ENCODE measurements around the gene CD2. TPM values are rescaled to one million over a fixed set of nuclear protein-coding genes. Genes with fewer than 3 reads are reported as not detected.
A peak's percentile ranks its signal among the peaks of the same experiment; 100 is the strongest.

CD2 gene
- total and polyA plus RNA-seq, 8 donors, result 1.7 to 14.3 (median 3.9) TPM; not detected in 1

DNA sequence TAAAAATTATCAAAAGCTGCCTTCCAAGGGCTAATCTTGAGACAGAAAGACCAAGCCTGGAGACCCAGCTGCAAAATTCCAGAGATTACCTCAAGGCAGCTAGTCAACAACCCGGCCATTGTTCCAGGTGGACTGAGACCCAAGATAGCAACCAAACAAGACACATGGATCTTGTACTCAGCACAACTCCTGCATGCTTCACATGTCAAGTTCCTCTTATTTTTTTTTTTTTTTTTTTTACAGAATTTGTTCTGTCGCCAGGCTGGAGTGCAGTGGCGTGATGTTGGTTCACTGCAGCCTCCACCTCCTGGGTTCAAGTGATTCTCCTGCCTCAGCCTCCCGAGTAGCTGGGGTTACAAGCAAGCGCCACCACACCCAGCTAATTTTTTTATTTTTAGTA lies 40.1 kb downstream of the CD2 start:
- no peaks in the 10 kb centered on the region for H3K4me1 ChIP-seq
- intact Hi-C loops (cut with DNase I; ENCODE audit: low total_unique reads), result no loop called here
- DNase-seq, result no peak
- H3K27ac ChIP-seq, result no peak overlapping the region
- no peaks in the 10 kb centered on the region for H3K9me3 ChIP-seq
- H3K4me3 ChIP-seq, result no peak overlapping the region
- TF ChIP-seq POLR2AphosphoS5 (IDR thresholded peaks at IDR 0.05), result no peak
- TF ChIP-seq POLR2A (IDR thresholded peaks at IDR 0.05), result no peak
- TF ChIP-seq, protein P1, sequence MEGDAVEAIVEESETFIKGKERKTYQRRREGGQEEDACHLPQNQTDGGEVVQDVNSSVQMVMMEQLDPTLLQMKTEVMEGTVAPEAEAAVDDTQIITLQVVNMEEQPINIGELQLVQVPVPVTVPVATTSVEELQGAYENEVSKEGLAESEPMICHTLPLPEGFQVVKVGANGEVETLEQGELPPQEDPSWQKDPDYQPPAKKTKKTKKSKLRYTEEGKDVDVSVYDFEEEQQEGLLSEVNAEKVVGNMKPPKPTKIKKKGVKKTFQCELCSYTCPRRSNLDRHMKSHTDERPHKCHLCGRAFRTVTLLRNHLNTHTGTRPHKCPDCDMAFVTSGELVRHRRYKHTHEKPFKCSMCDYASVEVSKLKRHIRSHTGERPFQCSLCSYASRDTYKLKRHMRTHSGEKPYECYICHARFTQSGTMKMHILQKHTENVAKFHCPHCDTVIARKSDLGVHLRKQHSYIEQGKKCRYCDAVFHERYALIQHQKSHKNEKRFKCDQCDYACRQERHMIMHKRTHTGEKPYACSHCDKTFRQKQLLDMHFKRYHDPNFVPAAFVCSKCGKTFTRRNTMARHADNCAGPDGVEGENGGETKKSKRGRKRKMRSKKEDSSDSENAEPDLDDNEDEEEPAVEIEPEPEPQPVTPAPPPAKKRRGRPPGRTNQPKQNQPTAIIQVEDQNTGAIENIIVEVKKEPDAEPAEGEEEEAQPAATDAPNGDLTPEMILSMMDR (IDR thresholded peaks at IDR 0.05), result no peak
- TF ChIP-seq EP300 (IDR thresholded peaks at IDR 0.05), result no peak
- H3K27me3 ChIP-seq, result peaks cover 0 to 10% (median 0%) of the 10 kb centered on the region in 3 donors
- H3K36me3 ChIP-seq, result no peaks in the 10 kb centered on the region
- WGBS, 5 donors, result 78 to 87% (median 81%) methylated on average over 5 of the region's 5 CpGs

DNA sequence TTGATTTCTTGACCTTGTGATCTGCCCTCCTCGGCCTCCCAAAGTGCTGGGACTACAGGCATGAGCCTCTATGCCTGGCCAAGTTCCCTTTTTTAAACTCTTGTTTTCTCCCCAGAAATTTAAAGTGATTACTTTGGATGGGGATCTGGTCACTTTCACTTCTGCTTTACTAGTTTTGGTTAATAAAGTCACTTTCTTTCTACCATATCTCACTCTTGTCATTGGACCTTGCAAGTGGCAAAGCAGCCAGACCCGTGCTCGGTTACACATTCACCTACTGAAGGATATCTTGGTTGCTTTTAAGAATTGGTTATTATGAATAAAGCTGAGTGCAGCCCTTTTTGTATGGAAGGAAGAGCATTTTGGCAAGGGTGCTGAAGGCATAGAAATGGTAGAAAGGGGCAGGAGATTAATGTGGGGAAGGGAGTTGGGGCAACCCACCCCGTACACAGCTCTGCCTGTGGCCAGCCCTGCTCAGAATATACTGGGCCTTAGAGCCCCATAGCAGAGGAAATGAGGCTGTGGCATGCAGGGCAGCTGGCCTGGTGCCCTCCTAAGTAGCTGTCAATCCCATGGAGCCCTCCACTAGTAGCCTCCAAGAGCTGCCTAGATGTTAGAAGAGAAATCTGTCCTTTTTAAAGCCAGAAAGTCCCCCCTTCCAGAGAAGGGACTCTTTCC lies 40.7 kb downstream of the CD2 start:
- TF ChIP-seq POLR2AphosphoS5 (IDR thresholded peaks at IDR 0.05) (no peak), POLR2A (IDR thresholded peaks at IDR 0.05) (no peak), EP300 (IDR thresholded peaks at IDR 0.05) (no peak)
- TF ChIP-seq, protein P1 (IDR thresholded peaks at IDR 0.05), result no peak
- H3K4me1 ChIP-seq, result no peaks in the 10 kb centered on the region
- no peak overlapping the region for H3K4me3 ChIP-seq
- WGBS, 5 donors, result 74 to 83% (median 80%) methylated on average over 4 of the region's 4 CpGs
- H3K9me3 ChIP-seq, result no peaks in the 10 kb centered on the region
- intact Hi-C loops (cut with DNase I; ENCODE audit: low total_unique reads), result no loop called here
- H3K27me3 ChIP-seq, result peaks cover 0 to 10% (median 0%) of the 10 kb centered on the region in 3 donors
- DNase-seq, result no peak
- no peaks in the 10 kb centered on the region for H3K36me3 ChIP-seq
- H3K27ac ChIP-seq, result no peak overlapping the region

DNA sequence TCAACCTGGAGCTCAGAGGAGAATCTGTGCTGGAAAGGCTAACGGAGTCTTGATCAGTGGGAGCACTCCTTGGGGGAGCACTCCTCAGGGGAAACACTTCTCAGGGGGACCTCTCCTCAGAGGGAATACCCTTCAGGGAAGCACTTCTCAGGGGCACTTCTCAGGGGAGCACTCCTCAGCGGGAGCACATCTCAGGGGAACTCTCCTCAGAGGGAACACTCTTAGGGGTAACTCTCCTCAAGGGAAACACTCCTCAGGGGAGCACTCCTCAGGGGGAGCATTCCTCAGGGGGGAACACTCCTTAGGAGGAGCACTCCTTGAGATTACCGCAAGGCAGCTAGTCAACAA lies 41.2 kb downstream of the CD2 start:
- Histone ChIP-seq H3K36me3 (no peaks in the 10 kb centered on the region), H3K27me3 (peaks cover 0 to 10% (median 0%) of the 10 kb centered on the region in 3 donors), H3K4me3 (no peak overlapping the region), H3K4me1 (no peaks in the 10 kb centered on the region), H3K9me3 (no peaks in the 10 kb centered on the region), H3K27ac (no peak overlapping the region)
- intact Hi-C loops (cut with DNase I; ENCODE audit: low total_unique reads), result no loop called here
- 95 to 100% (median 97%) methylated on average over 3 of the region's 3 CpGs for WGBS, 5 donors
- TF ChIP-seq, protein P1 (IDR thresholded peaks at IDR 0.05), result no peak
- DNase-seq, result no peak

DNA sequence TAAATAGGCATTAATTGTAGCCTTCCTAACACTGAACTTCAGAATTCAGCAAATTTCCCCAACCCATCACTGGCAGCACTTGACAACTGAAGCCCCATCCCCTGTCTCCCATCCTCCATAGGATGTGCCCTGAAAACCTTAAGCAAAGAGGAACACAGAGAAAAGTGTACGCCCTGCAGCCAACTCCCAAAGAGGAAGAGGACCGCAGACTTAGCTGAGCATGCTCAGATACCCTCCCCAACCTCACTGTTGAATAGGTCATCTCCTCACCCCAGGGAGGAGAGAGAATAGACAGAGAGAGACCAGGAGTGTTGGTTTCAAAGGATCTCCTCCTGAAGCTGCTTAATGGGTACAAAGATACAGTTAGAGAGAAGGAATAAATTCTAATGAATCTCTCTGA lies 50.5 kb downstream of the CD2 start:
- intact Hi-C loops (cut with DNase I; ENCODE audit: low total_unique reads), result no loop called here
- peak overlapping the region in 2 of 5 donors; percentile 12 to 15 for H3K27ac ChIP-seq
- H3K9me3 ChIP-seq, result no peaks in the 10 kb centered on the region
- peak overlapping the region in 1 of 4 donors; percentile 7 for H3K4me3 ChIP-seq
- no peak for DNase-seq
- no peaks in the 10 kb centered on the region for H3K4me1 ChIP-seq
- WGBS, 5 donors, result 66 to 81% (median 74%) methylated on average over 2 of the region's 2 CpGs
- H3K36me3 ChIP-seq, result no peaks in the 10 kb centered on the region
- no peaks in the 10 kb centered on the region for H3K27me3 ChIP-seq
- TF ChIP-seq, protein P1 (IDR thresholded peaks at IDR 0.05), result no peak
- no peak for TF ChIP-seq POLR2A (IDR thresholded peaks at IDR 0.05)
- TF ChIP-seq EP300 (IDR thresholded peaks at IDR 0.05), result no peak
- TF ChIP-seq POLR2AphosphoS5 (IDR thresholded peaks at IDR 0.05), result no peak

Measured in stomach (tissue), 9 donors.